A549 (cell line): ENCODE data around the gene MYO6.

Source experiments
- CHD2 ChIP-seq: fragments of 150-350 bp; IDR thresholded peaks from 2 replicates; pipeline ENCODE4 v1.6.1; 2014; ENCODE audit warnings: low read length; ENCODE audit not compliant: partially characterized antibody
- CHD4 ChIP-seq: fragments of 200-600 bp; sonication (generic); IDR thresholded peaks from 2 replicates; pipeline ENCODE4 v1.6.1; 2016; ENCODE audit warnings: antibody characterized with exemption, mild to moderate bottlenecking, borderline replicate concordance
- EP300 ChIP-seq, 2 experiments: fragments of >200 bp; sonication (Bioruptor Twin); formaldehyde crosslinking; IDR thresholded peaks; 2 replicates in 1 of 2; 3 replicates in 1 of 2; pipeline ENCODE4 v1.6.1; 2016 to 2017
- FOSL2 ChIP-seq, 2 experiments: fragments of 450-650 bp in 1 of 2; fragments of >200 bp in 1 of 2; sonication (Bioruptor Twin) in 1 of 2; formaldehyde crosslinking; IDR thresholded peaks; 2 replicates each; pipeline versions ENCODE4 v1.5.0 to v1.6.1; 2016 to 2020; ENCODE audit warnings: mild to moderate bottlenecking in 1 of 2, moderate library complexity in 1 of 2
- FOXS1 ChIP-seq: fragments of 250-450 bp; sonication (Bioruptor Pico); IDR thresholded peaks from 2 replicates; pipeline ENCODE4 v1.5.0; 2020; ENCODE audit warnings: mild to moderate bottlenecking, moderate library complexity
- JUN ChIP-seq, 2 experiments: fragments of >200 bp; sonication (Bioruptor Twin); formaldehyde crosslinking; IDR thresholded peaks; 2 replicates in 1 of 2; 3 replicates in 1 of 2; pipeline ENCODE4 v1.6.1; 2016 to 2017
- MAZ ChIP-seq: fragments of 150-350 bp; IDR thresholded peaks from 2 replicates; pipeline ENCODE4 v1.6.1; 2014; ENCODE audit warnings: antibody characterized with exemption, low read depth, low read length, borderline replicate concordance
- NR3C1 ChIP-seq: fragments of >200 bp; sonication (Bioruptor Twin); formaldehyde crosslinking; IDR thresholded peaks from 3 replicates; pipeline ENCODE4 v1.6.1; 2017
- POLR2A ChIP-seq: IDR thresholded peaks from 2 replicates; pipeline ENCODE4 v1.6.1; 2012; ENCODE audit warnings: mild to moderate bottlenecking, low read length
- RAD21 ChIP-seq, 2 experiments: fragments of >200 bp in 1 of 2; sonication (Bioruptor Twin) in 1 of 2; formaldehyde crosslinking in 1 of 2; IDR thresholded peaks in 1 of 2; conservative IDR thresholded peaks in 1 of 2; 2 replicates in 1 of 2; 3 replicates in 1 of 2; pipeline ENCODE4 v1.6.1; 2012 to 2018; ENCODE audit warnings: inconsistent platforms in 1 of 2
- RCOR1 ChIP-seq: fragments of 150-350 bp; IDR thresholded peaks from 2 replicates; pipeline ENCODE4 v1.6.1; 2014; ENCODE audit warnings: antibody characterized with exemption, low read length, low read depth
- SMC3 ChIP-seq: fragments of >200 bp; sonication (Bioruptor Twin); formaldehyde crosslinking; IDR thresholded peaks from 3 replicates; pipeline ENCODE4 v1.6.1; 2018; ENCODE audit warnings: inconsistent platforms
- ZFP36 ChIP-seq: fragments of 450-650 bp; IDR thresholded peaks from 2 replicates; pipeline ENCODE4 v1.6.1; 2014; ENCODE audit warnings: borderline replicate concordance; ENCODE audit not compliant: partially characterized antibody
- TF ChIP-seq, protein P1 (sequence below): fragments of >200 bp; sonication (Bioruptor Twin); formaldehyde crosslinking; IDR thresholded peaks from 3 replicates; pipeline ENCODE4 v1.5.1; 2016

- no peak for TF ChIP-seq POLR2A
- no peak for TF ChIP-seq SMC3
- TF ChIP-seq NR3C1: no peak
- no peak for TF ChIP-seq RAD21 (conservative IDR thresholded peaks at IDR 0.05 in 1 of 2, IDR thresholded peaks at IDR 0.05 in 1 of 2)
- TF ChIP-seq CHD4: no peak
- TF ChIP-seq ZFP36: no peak
- no peak for TF ChIP-seq FOSL2 (IDR thresholded peaks at IDR 0.05)
- TF ChIP-seq FOSL2 (CRISPR knock-in tag; IDR thresholded peaks at IDR 0.05): no peak
- TF ChIP-seq, protein P1, sequence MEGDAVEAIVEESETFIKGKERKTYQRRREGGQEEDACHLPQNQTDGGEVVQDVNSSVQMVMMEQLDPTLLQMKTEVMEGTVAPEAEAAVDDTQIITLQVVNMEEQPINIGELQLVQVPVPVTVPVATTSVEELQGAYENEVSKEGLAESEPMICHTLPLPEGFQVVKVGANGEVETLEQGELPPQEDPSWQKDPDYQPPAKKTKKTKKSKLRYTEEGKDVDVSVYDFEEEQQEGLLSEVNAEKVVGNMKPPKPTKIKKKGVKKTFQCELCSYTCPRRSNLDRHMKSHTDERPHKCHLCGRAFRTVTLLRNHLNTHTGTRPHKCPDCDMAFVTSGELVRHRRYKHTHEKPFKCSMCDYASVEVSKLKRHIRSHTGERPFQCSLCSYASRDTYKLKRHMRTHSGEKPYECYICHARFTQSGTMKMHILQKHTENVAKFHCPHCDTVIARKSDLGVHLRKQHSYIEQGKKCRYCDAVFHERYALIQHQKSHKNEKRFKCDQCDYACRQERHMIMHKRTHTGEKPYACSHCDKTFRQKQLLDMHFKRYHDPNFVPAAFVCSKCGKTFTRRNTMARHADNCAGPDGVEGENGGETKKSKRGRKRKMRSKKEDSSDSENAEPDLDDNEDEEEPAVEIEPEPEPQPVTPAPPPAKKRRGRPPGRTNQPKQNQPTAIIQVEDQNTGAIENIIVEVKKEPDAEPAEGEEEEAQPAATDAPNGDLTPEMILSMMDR: no peak
- TF ChIP-seq RCOR1: no peak
- no peak for TF ChIP-seq MAZ
- no peak for TF ChIP-seq FOXS1 (CRISPR knock-in tag)
- no peak for TF ChIP-seq CHD2
- no peak for TF ChIP-seq EP300 (IDR thresholded peaks at IDR 0.05)
- TF ChIP-seq JUN (IDR thresholded peaks at IDR 0.05): no peak
Observed at GRCh38 chr6:75827163-75827562, 78.1 kb downstream of the MYO6 start.
